GM21360 (cell line): ENCODE results near the gene PRR35.

ENCODE experiments used
- ATAC-seq: cut with Tn5 transposase; IDR thresholded peaks from one replicate; pipeline ENCODE4 v1.9.1; 2021; ENCODE audit warnings: mild to moderate bottlenecking, moderate library complexity; ENCODE audit not compliant: unreplicated experiment

The PRR35 gene

DNA sequence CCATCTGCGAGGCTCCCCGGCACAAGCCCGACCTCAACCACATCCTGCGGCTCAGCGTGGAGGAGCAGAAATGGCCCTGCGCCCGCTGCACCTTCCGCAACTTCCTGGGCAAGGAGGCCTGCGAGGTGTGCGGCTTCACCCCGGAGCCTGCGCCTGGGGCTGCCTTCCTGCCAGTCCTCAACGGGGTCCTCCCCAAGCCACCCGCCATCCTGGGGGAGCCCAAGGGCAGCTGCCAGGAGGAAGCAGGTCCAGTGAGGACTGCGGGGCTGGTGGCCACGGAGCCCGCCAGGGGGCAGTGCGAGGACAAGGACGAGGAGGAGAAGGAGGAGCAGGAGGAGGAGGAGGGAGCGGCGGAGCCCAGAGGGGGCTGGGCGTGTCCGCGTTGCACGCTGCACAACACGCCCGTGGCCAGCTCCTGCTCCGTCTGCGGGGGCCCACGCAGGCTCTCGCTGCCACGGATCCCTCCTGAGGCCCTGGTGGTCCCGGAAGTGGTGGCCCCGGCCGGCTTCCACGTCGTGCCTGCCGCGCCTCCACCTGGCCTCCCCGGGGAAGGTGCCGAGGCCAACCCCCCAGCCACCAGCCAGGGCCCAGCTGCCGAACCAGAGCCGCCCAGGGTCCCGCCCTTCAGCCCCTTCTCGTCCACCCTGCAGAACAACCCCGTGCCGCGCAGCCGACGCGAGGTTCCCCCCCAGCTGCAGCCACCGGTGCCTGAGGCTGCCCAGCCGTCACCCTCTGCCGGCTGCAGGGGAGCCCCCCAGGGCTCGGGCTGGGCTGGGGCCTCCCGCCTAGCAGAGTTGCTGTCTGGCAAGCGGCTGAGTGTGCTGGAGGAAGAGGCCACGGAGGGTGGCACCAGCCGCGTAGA, 13.1 kb upstream of the PRR35 start:
- ATAC-seq = no peak

DNA sequence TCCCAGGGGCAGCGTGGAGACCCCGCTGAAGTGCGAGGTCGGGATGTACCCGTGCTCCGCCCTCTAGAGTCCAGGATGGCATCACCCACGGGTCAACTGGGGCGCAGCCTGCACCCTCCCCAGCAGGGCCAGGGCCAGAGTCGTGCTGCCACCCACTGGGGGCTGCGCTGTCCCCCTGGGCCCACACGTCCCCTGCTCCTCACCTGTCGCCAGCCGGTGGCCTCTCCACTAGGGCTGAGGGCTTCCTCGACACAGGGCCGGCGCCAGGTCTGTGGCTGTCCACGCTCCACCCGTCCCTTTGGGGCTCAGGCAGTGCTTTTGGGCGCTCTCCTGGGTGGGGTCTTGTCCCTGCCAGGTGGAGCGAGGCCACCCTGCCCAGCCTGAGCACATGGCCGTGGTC, 11.6 kb upstream of the PRR35 start:
- no peak for ATAC-seq

DNA sequence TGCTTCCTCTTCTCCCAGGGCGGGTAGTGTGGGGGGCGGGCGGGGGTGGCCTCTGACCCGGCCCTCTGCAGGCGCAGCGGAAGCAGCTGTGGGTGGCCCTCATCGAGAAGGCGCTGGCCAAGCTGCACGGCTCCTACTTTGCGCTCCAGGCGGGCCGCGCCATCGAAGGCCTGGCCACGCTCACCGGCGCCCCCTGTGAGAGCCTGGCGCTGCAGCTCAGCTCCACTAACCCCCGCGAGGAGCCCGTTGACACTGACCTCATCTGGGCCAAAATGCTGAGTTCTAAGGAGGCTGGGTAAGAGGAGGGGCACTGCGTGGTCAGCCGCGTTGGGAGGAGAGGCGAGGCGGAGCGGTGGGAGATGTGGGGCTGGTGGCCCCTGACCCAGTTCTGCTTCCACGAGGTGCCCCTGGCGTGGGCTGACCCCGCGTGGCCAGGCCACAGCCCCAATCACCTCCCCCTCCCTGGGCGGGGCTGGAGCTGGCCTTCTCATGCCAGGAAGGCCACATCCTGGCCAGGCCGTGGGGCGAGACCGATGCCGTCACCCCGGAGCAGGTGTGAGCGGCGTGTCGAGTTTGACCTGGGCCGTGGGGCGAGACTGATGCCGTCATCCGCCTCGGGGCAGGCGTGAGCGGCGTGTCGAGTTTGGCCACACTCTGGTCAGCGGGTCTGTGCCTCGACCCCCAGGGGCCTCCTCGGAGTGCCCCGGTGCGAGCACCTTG, 10.5 kb upstream of the PRR35 start:
- ATAC-seq = no peak

DNA sequence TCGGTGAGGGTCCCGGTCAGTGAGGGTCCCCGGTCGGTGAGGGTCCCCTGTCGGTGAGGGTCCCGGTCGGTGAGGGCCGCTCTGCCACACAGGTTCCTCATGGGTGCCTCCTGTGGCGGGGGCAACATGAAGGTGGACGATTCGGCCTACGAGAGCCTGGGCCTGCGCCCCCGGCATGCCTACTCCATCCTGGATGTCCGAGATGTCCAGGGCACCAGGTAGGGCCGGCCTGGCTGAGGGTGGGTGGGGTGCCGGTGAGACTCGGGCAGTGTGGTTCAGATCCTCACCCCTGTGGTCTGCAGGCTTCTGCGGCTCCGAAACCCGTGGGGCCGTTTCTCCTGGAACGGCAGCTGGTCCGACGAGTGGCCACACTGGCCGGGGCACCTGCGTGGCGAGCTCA, 9.0 kb upstream of the PRR35 start:
- no peak for ATAC-seq

DNA sequence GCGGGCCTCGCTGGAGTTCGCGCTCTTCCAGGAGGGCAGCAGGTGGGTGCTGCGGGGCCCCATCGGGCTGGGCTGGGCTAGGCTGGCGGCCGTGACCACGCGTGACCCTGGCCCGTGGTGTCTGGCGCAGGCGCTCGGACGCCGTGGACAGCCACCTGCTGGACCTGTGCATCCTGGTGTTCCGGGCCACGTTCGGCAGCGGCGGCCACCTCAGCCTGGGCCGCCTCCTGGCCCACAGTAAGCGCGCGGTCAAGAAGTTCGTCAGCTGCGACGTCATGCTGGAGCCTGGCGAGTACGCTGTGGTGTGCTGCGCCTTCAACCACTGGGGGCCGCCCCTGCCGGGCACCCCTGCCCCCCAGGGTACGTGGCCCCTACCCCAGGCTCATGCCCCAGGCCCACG, 8.0 kb upstream of the PRR35 start:
- no peak for ATAC-seq

DNA sequence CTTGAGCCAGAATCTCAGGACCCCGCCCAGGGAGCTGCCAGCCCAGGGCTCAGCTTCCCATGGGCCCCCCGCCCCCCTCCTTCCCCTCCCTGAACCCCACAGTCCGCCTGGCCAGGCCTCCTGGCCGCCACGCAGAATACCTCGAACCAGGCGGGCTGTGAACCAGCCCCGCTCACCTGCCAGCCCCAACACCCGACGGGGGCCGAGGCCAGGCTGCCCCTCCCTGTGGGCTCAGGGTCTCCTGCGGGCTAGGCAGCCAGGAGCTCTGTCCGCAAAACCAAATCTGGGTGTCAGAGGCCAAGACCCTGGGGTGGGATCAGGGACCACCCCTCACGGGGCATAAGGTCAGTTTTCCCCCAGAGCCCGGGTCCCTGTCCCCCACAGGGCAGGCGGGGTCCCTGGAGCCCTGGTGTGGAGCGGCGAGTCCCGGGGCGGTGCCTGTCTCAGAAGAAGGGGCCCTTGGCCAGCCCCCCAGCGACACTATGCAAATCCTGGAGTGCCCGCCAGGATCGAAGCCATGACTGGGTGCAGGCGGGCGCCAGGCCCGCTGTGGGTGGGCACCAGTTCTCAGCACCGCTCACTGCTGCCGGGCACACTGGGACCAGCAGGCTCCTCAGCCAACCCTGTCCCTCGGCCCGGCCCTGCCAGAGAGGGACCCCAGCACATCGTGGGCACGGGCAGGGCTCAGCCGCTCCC, 6.4 kb upstream of the PRR35 start:
- ATAC-seq = no peak

DNA sequence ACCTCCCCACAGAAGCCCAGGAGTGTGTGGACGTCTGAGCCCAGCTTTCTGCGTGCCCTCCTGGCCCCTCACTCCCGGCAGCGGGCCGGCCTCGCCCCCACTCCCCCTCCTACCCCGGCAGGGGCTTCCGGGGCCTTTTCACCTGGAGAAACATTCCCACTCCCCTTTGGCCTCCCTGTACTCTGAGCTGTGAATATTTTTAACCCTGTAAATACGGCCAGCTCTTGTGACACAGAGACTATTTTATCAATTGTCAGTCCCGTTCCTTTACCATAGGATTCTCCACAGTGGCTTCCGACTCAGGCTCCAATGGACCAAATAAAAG, 5.9 kb upstream of the PRR35 start:
- ATAC-seq = no peak

DNA sequence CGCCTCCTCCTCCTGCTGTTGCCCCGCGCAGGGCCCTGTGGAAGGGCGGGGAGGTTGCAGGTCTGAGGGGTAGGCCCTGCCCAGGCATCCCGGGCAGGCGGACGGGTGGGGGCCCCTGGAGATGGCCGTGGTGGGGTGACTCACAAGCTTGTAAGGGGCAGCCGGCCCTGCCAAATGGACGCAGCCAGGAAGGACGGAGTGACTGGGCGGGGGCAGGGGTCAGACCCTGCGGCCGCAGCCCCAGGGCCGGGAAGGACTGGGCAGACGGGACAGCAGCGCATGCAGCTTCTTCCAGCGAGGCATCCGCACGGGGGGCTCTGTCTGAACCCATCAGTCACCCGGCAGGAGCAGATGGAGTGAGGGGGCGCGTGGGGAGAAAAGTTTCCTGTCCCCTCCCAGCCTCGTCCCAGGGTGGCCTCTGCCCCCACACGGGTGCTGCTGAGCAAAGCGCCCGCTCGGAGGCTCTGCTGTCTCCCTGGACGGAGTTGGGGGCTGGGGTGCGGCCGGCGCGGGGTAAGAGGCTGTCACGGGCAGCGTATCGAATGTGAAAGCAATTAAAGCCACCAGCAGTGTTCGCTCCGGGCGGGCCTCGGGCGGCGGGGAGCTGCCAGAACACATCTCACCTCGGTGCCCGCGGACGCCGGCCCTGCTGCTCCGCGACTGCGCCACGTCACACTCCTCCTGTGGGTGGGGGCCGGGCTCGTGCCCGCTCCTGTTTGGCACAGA, 5.4 kb upstream of the PRR35 start:
- no peak for ATAC-seq

DNA sequence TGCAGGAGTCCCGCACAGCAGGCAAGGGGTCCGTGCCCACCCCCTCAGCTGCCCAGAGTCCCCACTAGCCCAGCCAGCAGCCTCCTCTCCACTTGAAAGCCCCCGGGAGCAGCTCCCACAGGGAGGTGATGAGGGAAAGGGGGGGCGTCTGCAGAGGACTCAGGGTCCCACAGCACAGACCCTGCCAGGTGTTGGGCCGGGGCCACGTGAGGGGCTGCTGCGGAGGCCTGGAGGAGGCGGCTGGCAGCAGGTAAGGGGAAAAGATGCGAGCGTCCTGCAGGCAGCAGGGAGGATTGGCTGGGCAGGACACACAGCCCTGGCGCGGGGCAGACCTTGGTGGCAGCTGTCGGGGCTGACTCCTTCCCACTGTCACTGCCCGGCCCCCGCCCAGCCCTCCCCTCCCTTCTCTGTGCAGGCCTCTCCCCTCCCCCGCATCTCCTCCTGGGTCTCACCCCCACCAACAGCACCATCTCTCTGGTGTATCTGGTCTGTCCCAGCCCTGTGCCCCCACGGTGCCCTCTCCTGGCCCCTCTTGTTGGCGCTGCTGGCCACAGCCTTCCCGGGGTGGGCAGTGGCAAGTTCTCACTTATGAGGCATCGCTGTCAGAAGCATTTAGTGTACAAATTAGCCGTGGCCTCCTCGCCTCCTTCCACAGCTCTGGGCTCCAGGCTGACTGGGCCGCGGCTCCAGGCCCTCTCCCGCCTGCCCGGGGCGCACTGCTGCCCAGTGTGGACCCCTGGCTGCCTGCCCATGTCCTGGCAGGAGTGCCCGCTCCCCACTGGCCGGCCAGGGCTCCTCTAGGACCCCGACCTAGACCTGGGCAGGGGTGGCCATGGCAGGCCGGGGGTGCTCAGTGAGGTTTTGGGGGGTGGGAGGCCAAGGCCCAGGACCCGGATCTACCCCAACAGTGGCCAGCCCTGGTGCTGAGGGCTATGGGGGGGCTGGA, 4.4 kb upstream of the PRR35 start:
- no peak for ATAC-seq

DNA sequence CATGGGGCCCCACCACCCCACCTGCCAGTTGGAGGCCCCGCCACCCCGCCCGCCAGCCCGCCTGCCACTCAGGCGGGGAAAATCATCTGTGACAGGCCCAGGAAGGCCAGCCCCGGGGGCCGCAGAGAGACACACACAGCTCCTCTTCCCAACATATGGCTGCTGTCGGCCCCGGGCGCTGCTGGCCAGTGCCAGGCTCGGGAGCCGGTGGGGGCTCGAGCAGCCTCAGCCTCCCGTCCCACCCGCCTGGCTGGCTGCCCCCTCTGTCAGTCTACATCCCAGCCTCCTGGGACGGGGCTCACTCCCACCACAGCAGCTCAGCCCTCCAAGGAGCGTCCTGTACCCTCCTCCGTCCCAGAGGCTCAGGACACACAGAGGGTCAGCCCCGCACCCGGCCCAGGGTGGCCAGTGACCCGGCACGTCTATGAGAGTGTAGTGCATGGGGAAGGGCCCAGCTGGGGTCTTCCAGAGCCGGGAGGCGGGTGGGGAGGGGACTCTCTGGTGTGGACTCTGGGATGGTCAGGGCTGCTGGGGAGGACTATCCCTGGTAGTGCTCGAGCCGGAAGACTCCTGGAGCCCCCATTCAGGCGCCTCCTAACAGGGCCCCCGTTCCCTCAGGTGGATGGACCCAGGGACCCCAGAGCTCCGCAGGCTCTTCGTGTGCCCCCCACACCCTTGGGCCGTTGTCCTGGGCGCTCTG, 3.6 kb upstream of the PRR35 start:
- no peak for ATAC-seq

DNA sequence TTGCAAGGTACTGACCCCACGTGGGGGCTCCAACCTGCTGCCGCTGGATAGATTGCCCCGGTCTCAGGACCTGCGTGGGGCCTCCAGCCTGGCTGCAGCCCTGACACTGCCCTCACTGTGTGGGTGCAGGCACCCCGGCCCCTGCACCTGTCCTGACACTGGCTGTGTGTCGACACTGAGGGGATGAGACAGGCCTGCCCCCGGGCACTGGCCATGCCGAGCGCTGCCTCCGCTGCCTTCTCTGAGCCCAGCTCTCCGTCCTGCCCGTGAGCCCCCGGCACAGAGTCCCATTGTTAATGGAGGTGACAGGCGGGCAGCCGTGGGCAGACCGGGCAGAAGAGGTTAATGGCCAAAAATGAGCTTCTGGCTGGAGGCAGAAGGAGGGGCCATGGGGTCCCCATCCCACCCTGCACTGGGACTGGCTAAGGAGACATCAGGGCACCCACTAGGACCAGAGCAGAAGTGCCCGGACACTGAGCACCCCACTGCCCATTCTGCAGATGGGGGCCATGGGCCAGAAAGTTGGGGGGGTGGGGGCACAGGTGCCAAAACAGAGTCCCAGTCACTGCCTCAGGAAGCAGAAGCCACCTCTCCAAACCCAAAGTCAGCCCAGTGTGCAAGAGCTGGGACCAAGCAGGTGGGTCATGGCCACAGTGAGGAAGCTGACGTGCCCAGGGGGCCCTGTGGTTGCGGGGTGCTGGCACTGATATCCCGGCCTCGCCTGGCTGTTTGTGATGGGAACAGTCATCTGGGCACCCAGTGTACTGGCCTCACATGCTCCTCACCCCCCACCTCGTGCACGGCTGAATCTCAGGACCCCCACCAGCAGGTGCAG, 2.5 kb upstream of the PRR35 start:
- no peak for ATAC-seq

DNA sequence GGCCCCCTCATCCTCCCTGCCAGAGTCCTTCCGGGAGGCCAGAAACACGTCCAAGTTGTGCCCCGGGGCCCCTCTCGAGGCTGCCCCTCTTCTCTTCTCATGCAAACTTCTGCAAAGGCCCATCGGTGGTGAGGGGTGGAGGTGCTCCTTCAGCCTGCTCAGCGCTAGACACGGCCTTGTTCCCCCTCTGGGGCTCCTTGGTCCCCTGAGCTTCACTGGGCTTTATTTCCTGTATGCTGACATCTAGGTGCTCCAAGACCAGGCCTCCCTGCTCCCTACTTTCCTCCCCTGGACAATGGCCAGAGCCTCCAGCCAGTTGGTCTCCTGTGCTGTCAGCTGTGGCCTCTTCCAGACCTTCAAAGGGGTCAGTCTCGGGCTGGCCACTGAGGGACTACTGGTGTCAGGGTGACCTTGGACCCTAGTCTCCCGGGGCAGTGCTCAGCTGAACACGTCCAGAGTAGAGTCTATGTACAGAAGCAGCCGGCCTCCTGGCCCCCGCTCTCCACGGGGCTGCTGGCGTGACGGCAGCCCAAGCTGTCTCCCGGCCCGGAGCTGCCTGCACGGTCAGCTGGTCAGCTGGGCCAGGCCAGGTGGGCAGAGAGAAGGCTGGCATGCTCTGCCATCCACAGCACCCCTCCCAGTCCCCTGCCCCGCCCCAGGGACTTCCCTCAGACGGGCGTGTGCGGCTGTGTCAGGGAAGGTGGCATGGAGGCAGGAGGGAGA, 1.7 kb upstream of the PRR35 start:
- ATAC-seq = no peak

DNA sequence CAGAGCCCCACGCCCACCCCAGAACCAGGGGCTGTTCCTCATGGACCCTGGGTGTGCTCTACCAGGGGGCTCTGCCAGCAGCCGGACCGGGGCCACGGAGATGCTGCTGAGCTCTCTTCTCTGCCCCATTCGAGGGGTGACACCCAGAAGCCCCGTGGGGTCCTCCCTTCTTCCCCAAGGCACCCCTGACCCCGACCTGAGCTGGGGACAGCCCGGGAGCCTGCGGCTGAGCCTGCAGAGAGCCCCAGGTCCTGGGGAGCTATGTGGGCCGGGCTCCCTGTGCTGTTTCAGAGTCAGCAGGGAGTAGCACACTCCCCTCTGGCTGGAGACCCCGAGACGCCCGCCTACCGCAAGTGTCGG, 1.2 kb upstream of the PRR35 start:
- no peak for ATAC-seq

DNA sequence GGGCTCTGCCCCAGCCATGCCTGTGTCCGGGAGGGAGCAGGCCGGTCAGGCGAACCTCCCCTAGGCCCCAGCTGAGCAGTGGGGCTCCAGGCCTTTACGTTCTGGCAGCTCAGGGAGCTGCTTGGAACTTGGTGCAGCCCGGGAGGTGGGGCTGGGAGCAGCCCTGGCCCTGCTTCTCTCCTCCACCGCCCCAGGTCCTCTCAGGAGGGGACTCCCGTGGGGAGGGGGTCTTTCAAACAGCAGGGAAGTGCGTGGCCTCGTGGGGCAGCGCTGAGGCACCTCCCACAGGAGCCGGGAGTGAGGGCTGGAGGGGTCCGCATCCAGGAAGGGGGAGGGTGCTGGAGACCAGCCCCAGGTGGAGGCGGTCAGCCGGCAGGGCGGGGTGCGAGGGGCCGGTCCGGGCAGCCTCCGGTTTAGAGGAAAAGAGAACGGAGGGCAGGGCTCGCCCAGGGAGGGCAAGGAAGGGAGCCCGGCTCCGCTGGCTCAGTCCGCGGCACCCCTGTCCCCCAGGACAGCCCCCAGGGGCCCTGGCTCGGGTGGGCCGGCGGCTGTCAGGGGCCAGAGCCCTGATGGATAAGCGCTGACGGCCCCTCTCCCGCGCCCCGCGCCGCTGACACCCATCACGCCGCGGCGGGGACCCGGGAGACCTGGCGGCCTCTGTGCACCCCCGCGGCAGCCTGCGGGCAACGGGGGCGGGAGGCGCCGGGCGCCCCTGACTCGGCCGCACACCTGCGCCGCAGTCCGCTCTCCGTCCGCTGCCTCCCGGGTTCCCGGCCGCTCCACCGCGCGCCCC, 587 bp upstream of the PRR35 start:
- no peak for ATAC-seq

DNA sequence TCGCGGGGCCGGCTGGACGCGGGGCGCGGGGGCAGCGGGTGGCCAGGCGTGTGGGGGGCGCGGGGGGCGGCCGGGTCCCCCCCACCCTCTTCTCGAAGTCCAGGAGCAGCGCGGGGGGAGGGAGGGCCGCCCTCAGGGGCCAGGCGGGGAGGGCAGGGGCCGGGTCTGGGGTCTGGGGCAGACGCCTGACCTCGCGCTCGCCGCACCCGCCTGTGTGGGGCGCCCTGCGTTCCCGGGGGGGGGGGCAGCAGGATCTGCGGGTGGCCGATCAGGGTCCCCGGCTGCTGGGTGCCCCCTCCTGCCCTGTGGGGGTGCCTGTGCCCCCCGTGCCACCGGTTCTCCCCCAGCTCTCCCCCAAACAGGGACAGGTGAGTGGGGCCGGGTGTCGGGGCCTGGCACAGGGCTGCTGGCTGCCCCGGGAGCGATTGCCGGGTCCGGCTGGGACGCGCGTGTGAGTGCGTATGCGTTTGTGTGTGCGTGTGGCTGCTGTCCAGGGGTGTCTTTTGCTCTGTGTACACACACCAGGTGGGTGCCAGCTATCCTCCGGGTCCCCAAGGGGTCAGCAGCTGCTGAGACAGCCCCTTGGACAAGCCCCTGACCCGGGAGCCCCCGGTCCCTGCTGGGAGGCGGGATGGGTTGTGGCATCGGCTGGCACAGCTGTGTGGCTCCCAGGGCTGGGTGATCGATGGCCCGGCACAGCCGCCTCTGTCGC, 663 bp downstream of the PRR35 start:
- ATAC-seq = no peak

DNA sequence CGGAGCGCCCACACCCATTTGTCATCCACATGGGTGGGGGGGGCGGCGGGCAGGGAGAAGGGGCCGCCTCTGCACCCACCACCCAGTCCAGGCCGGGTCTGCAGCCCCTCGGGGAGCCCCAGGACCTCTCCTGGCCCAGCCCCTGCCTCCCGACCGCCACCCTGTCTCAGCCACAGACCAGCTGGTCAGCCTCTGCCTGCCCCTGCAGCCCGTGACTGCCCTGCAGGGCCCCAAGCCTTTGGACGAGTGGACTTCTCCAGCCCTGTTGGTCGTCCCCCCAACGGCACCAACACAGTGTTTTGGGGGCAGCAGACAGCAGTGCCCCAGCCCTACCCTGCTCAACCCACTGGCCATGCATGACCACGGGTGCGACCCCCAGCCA, 1.2 kb downstream of the PRR35 start:
- ATAC-seq = no peak
